Fibroblast of upper back skin (primary cell): ENCODE measurements around the gene TMC6.

Source experiments
- DNase-seq: peaks from one replicate; pipeline ENCODE4 v3.0.0-alpha.2; 2013

The TMC6 gene

DNA sequence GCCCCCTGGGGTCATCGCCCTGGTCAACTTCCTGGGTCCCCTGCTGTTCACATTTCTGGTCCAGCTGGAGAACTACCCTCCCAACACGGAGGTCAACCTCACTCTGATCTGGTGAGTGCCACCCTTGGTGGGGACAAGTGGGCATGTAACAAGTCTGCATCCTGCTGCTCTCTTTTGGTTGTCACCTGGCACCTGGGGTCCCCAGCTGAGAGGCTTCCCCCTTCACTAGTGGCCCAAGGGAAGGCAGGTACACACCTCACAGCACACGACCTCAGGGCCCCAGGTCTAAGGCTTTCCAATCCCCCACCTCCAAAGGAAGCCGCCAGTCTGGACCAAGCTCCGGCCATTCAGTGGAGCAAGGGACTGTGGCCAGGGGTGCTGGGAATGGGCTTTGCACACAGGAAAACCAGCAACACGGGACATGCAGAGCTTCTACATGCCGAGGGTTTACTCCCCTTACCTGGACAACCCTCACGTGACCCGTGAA lies 6.4 kb upstream of the TMC6 start:
- no peak for DNase-seq

DNA sequence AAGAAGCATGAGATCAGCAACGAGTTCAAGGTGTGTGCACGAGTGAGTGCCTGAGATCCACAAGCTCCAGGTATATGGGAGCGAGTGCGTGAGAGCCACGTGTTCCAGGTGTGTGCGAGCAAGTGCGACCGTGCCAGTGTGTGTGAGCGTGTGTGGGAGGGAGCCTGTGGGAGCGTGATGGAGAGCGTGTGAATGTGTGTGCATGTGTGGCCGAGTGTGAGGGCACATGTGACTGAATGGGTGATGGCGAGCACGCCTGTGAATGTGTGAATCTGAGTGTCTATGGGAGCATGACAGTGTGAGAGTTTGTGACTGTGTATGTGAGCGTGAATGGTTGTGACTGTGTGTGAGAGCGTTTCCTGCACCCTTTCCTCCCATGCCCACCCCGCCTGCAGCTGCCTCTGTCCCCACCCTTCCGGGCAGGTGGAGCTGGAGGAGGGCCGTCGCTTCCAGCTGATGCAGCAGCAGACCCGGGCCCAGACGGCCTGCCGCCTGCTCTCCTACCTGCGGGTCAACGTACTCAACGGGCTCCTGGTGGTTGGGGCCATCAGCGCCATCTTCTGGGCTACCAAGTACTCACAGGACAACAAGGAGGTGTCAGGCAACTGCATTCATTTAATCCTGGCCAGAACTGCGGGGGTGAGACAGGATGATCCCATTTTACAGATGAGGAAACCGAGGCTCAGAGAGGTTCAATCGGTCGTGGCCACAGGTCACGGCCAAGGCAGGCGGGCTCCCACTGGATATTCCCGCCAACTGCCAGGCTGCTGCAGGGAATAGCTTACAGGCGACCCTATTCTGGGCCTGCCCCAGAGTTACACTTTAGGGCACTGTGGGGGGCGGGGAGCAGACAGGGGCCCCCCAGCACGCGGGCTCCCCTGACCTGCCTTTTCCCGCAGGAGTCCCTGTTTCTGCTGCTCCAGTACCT lies 5.7 kb upstream of the TMC6 start:
- DNase-seq: no peak

- DNase-seq: no peak
Measured at GRCh38 chr17:78133179-78133951, 4.8 kb upstream of the TMC6 start.

DNA sequence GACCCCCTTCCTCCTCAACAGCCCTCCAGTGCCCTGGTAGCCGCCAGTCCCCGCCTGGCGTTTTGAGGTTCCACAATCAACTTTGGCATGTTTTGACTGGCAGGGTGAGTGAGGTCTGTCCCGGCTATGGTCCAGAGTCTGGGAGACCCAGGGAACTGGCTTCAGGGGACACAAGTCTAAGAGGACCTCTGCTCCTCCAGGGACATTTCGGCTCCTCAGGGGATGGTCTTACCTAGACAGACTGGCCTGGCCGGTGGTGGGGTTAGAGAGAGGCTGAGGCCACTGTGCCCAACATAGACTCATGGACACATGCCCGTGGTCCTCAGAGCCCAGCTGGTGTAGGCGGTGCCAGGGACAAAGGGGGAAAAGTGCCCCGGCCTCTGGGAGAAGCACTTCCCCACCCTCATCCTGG lies 4.2 kb upstream of the TMC6 start:
- DNase-seq: no peak

GRCh38 chr17:78132084-78132676 lies 3.6 kb upstream of the TMC6 start:
- DNase-seq: no peak

DNA sequence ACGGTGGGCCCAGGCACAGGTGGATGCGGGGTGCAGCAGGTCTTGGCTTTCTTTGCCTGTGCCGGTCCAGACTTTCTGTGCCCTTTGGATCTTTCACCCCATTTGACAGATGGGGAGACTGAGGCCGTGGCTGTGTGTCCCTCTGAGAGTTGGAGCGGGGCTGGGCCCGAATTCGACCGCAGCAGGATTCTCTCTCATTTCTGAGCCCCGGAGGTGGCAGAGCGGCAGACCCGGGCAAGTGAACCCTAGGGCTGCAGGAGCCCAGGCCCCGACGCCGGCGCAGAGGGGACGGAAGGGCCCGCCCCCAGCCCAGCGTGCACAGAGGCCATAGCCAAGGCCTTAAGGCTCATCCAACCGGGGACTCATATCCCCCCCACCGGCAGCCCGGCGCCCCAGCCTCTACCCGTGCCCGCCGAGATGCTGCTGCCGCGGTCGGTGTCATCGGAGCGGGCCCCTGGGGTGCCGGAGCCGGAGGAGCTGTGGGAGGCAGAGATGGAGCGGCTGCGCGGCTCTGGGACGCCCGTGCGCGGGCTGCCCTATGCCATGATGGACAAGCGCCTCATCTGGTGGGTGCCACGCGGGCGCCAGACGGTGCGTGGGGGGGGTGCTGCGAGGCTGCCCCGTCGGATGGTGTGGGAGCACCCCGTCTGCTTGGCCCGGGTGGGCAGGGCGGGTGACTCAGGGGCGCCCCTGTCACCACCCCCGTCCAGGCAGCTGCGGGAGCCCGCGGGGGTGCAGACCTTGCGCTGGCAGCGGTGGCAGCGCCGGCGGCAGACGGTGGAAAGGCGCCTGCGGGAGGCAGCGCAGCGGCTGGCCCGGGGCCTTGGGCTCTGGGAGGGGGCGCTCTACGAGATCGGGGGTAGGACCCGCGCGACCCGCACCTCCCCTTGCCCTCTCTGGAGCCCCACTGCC lies 2.9 kb upstream of the TMC6 start:
- DNase-seq: no peak

DNA sequence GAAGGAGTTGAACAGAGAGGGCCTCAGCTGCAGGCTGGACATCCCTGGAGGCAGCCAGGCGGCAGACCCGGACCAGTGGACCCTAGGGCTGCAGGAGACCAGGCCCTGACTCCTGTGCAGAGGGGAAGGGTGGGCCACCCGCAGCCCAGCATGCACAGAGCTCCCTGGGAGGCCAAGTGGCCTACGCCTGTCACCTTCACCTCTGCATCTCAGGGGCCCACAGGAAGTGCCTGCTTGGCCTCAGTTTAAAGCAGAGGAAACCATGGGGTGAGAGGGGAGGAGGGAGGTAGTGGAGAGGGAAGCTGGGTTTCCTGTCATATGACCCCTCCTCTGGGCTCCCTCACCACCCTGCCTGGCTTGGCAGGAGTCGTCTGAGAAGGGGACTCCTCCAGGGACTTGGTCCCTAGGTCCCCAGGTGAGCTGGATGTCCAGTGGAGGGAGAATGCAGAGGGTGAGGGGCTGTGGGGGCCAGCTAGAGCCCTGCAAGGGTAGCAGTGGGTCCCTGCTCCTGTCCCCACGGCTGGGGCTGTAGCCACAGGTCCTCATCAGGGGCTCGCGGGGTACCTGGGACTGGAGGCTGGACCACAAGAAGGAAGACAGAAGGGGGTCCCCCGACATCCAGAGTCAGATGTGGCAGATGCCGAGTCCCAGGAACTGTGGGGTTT lies 2.0 kb upstream of the TMC6 start, which contains the start of gene TMC8:
Gene TMC8 (plus strand): TSS at position 335 of the 665 bp plus-strand sequence. CDS start 818 bp downstream, outside the sequence.
- DNase-seq: no peak

DNA sequence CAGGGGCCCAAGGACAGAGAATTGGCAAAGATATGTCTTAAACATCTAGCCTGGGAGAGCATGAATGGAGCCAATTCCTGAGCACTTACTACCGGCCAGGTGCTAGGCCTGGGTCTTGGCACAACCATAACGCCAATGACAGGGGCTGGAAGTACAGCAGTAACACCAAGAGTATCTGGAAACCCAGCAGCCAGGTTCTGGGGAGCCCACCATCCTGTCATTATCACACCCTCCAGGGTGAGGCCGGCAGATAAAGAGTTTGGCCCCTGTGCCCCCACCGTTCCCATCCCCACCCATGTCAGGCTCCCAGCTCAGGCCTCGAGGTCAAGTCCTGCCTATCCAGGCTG lies 1.5 kb upstream of the TMC6 start:
- no peak for DNase-seq

GRCh38 chr17:78129351-78130089 lies 965 bp upstream of the TMC6 start:
- no peak for DNase-seq

DNA sequence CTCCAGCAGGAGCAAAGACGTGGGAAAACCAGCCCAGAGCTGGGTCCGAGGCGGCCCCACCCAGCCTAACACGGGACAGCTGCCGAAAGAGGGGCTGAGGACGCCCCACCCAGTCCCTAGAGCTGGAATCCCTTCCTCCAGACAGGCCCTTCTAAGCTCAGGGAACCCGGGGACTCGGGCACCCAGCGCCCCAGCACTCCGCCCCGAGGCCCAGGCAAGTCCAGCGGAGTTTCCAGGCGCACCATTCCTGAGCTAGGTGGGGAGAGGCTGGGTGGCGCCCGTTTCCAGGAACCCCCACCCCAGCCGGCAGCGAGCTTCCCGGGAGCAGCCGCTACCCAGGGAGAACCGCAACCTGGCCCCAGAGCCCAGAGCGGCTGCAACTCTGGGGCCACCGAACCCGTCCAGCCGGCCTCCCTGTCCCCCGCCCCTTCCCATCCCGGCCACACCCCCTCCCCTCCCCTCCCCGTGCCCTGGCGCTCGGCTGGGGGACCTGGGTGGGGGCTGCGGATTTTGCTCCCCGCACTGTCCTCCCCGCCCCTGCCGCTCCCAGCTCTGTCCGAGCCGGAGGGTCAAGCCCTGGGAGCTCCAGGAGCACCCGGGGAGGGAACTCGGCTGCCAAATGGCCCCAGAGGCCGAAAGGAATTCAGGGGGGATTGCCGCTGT lies 536 bp downstream of the TMC6 start:
- DNase-seq: no peak

- DNase-seq: no peak
Measured at GRCh38 chr17:78127239-78127887, 1.2 kb downstream of the TMC6 start.

- no peak for DNase-seq
Measured at GRCh38 chr17:78126895-78127238, 1.7 kb downstream of the TMC6 start.

- DNase-seq: no peak
Measured at GRCh38 chr17:78125976-78126894, 2.3 kb downstream of the TMC6 start.

DNA sequence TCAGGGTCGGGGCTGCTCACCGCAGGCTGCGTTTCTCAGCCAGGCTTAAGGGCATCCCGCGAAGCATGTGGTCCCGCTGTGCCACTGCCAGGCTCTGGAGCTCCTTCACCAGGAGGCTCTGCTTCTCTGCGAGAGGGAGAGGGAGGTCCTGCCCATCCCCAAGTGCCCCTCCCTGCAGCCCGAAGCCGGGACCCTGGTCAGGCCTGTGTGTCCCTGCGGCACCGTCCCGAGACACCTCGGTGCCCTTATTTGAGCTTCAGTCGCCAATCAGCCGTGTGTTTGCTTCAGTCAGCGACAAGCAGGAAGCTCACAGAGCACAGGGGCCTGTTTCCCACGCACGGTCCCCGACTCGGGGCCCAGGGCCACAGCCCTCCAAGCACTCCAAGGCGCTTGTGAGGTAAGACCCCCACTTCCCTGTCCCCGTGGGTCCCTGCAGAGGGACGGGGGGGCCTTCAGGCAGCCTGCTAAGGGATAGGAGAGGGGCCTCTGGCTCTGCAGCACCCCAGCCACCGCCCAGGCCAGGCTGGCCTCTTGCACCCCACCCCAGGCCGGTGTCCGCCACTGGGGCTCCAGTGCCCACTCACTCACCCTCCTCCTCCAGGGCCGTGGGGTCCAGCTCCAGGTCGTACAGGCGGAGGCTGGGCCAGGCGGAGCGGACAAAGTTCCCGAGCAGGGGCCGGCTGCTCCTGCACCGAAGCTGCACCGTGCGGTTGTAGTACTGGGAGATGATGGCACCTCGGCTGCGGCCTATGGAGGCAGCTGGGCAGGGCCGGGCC lies 3.2 kb downstream of the TMC6 start:
- DNase-seq: no peak

DNA sequence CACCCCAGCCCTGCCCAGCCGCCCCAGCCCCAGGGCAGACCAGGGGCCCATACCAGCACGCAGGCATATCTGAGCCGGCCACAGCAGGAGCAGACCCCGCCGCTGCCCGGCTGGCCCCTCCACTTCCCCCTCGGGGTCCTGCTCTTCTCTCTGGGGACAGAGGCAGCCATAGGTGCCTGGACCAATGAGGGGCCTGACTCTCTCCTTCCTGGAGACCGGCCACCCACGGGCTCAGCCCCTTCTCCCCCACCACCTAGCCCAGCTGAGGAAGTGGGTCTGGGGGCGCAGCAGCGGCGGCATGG lies 3.8 kb downstream of the TMC6 start:
- no peak for DNase-seq

GRCh38 chr17:78124081-78124835 lies 4.3 kb downstream of the TMC6 start:
- no peak for DNase-seq

DNA sequence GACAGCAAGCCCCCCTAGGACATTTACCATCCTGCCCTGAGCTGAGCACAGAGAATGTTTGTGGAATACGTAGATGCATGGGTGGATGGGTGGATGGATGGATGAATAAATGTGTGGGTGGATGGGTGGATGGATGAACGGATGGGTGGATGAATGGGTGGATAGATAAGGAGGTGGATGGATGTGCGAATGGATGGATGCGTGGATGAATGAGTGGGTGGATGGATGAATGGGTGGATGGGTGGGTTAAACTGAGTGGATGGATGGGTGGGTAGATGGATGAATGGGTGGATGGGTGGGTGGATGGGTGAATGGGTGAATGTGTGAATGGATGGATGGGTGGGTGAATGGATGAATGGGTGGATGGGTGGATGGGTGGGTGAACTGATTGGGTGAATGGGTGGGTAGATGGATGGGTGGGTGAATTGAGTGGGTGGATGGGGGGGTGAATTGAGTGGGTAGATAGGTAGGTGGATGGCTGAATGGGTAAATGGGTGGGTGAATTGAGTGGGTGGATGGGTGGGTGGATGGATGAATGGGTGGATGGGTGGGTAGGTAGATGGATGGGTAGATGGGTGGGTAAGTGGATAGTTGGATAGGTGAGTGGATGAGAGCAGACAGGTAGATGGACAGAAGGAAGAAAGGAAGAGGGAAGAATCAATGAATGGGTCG lies 5.2 kb downstream of the TMC6 start:
- DNase-seq: no peak
